HepG2 (cell line): Measurements from ENCODE around the gene UNC119B. TPM values are rescaled to one million over a fixed set of nuclear protein-coding genes. Genes with fewer than 3 reads are reported as not detected.
A peak's percentile ranks its signal among the peaks of the same experiment; 100 is the strongest.

ENCODE experiments used
- ELF3 ChIP-seq: IDR thresholded peaks from 2 replicates; pipeline ENCODE4 v1.6.1; 2016; ENCODE audit warnings: missing genetic modification reagents, missing compliant biosample characterization
- GATAD2A ChIP-seq: IDR thresholded peaks from 2 replicates; pipeline ENCODE4 v1.6.1; 2016
- HNRNPLL ChIP-seq: fragments of 200-400 bp; formaldehyde crosslinking; IDR thresholded peaks from 2 replicates; pipeline ENCODE4 v1.6.1; 2017; ENCODE audit warnings: mild to moderate bottlenecking, low read depth, low read length; ENCODE audit not compliant: poor library complexity, severe bottlenecking
- HOXA7 ChIP-seq: sonication (generic); formaldehyde crosslinking; IDR thresholded peaks from 2 replicates; pipeline ENCODE4 v1.8.1; 2022; ENCODE audit warnings: mild to moderate bottlenecking, missing genetic modification reagents, moderate library complexity
- MAF1 ChIP-seq: sonication (generic); formaldehyde crosslinking; IDR thresholded peaks from 2 replicates; pipeline ENCODE4 v1.5.0; 2020; ENCODE audit warnings: missing genetic modification reagents, borderline replicate concordance
- NFE2L1 ChIP-seq: sonication (generic); formaldehyde crosslinking; IDR thresholded peaks from 2 replicates; pipeline ENCODE4 v1.4.0; 2020; ENCODE audit warnings: missing genetic modification reagents, mild to moderate bottlenecking, borderline replicate concordance
- PATZ1 ChIP-seq: sonication (generic); formaldehyde crosslinking; IDR thresholded peaks from 2 replicates; pipeline ENCODE4 v1.4.0; 2020; ENCODE audit warnings: missing genetic modification reagents
- PCBP1 ChIP-seq: fragments of 200-400 bp; formaldehyde crosslinking; IDR thresholded peaks from 2 replicates; pipeline ENCODE4 v1.6.1; 2017; ENCODE audit warnings: mild to moderate bottlenecking, low read depth, low read length, borderline replicate concordance
- RXRA ChIP-seq: sonication (generic); formaldehyde crosslinking; IDR thresholded peaks from 2 replicates; pipeline ENCODE4 v1.5.1; 2020; ENCODE audit warnings: missing genetic modification reagents
- STAG1 ChIP-seq: sonication (generic); formaldehyde crosslinking; IDR thresholded peaks from 2 replicates; pipeline ENCODE4 v1.4.0; 2020; ENCODE audit warnings: missing genetic modification reagents
- TAF15 ChIP-seq: fragments of 200-400 bp; formaldehyde crosslinking; IDR thresholded peaks from one replicate; pipeline ENCODE4 v1.6.1; 2018; ENCODE audit warnings: mild to moderate bottlenecking, low read depth, low read length; ENCODE audit not compliant: poor library complexity, severe bottlenecking
- ZBTB26 ChIP-seq: IDR thresholded peaks from 2 replicates; pipeline ENCODE4 v1.6.1; 2016; ENCODE audit warnings: missing compliant biosample characterization, missing genetic modification reagents, borderline replicate concordance
- ZBTB7A ChIP-seq: sonication (generic); formaldehyde crosslinking; IDR thresholded peaks from 2 replicates; pipeline ENCODE4 v1.8.0; 2022; ENCODE audit warnings: mild to moderate bottlenecking, missing genetic modification reagents
- ZNF597 ChIP-seq: sonication (generic); formaldehyde crosslinking; IDR thresholded peaks from 2 replicates; pipeline ENCODE4 v1.5.0; 2020; ENCODE audit warnings: missing genetic modification reagents
- ZNF629 ChIP-seq: sonication (generic); formaldehyde crosslinking; conservative IDR thresholded peaks from 2 replicates; pipeline ENCODE4 v1.5.0; 2020; ENCODE audit warnings: missing genetic modification reagents
- ZNF770 ChIP-seq: sonication (generic); formaldehyde crosslinking; IDR thresholded peaks from 2 replicates; pipeline ENCODE4 v1.5.0; 2020; ENCODE audit warnings: mild to moderate bottlenecking, missing genetic modification reagents
- ZNF800 ChIP-seq: sonication (generic); formaldehyde crosslinking; IDR thresholded peaks from 2 replicates; pipeline ENCODE4 v1.4.0; 2020; ENCODE audit warnings: missing genetic modification reagents
- polyA plus RNA-seq, 8 experiments: library from polyadenylated mRNA; depleted of rRNA in 3 of 8; stranded (reverse) in 7 of 8; unstranded in 1 of 8; fragments of >200 nt; fragmentation: Illumina TruSeq in 4 of 8; extraction: Trizol in 4 of 8; gene quantifications; 2 replicates each; pipeline versions ENCODE4 v1.2.1 to v1.2.3, GENCODE V29; 2011 to 2016; ENCODE audit warnings: low read depth in 4 of 8, missing spikeins in 1 of 8, mixed read lengths in 1 of 8; ENCODE audit not compliant: insufficient read depth in 1 of 8
- total RNA-seq, 5 experiments: library from RNA; depleted of rRNA; stranded (reverse); fragments of >200 nt; fragmentation: Illumina TruSeq; extraction: Trizol; gene quantifications; 2 replicates each; pipeline ENCODE4 v1.2.3, GENCODE V29; 2016; ENCODE audit warnings: low read depth in 1 of 5
- TF ChIP-seq, protein P1 (sequence below): IDR thresholded peaks from 2 replicates; pipeline ENCODE4 v1.6.1; 2016; ENCODE audit warnings: missing compliant biosample characterization, missing genetic modification reagents, borderline replicate concordance

The UNC119B gene
- total and polyA plus RNA-seq, 2 of the 13 experiments (the other 11 are each of a cell fraction or from before 2014, with no cell fraction given), result 19.6 to 19.7 TPM

- 0 out of 2 replicates have a peak, but pooled peaks have one; percentile 19 for TF ChIP-seq ZNF629
- TF ChIP-seq TAF15, result peak; percentile 63
- no peak for TF ChIP-seq HOXA7 (CRISPR knock-in tag)
- TF ChIP-seq ZNF597, result no peak
- TF ChIP-seq ELF3, result peak; percentile 32; the same call in 1 of the 2 replicates
- no peak for TF ChIP-seq PATZ1 (CRISPR knock-in tag)
- 0 out of 2 replicates have a peak, but pooled peaks have one; percentile 34 for TF ChIP-seq GATAD2A
- TF ChIP-seq RXRA (CRISPR knock-in tag), result peak; percentile 39
- TF ChIP-seq ZBTB7A (CRISPR knock-in tag), result no peak
- TF ChIP-seq MAF1, result peak; percentile 77; the same call in 1 of the 2 replicates
- no peak; the same call in none of the 2 replicates for TF ChIP-seq ZNF800 (CRISPR knock-in tag)
- TF ChIP-seq STAG1 (CRISPR knock-in tag), result no peak
- 0 out of 2 replicates have a peak, but pooled peaks have one; percentile 42 for TF ChIP-seq ZNF770 (CRISPR knock-in tag)
- no peak for TF ChIP-seq NFE2L1
- peak; percentile 73; the same call in 1 of the 2 replicates for TF ChIP-seq PCBP1
- TF ChIP-seq, protein P1, sequence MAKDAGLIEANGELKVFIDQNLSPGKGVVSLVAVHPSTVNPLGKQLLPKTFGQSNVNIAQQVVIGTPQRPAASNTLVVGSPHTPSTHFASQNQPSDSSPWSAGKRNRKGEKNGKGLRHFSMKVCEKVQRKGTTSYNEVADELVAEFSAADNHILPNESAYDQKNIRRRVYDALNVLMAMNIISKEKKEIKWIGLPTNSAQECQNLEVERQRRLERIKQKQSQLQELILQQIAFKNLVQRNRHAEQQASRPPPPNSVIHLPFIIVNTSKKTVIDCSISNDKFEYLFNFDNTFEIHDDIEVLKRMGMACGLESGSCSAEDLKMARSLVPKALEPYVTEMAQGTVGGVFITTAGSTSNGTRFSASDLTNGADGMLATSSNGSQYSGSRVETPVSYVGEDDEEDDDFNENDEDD (CRISPR knock-in tag), result peak; percentile 32; the same call in 1 of the 2 replicates
- TF ChIP-seq HNRNPLL, result peak; percentile 80
- TF ChIP-seq ZBTB26 (CRISPR knock-in tag), result peak; percentile 8; the same call in 1 of the 2 replicates
Measured at GRCh38 chr12:120686690-120687577, 23.3 kb upstream of the UNC119B start, which contains the start of gene MLEC (continued).
